Astrocyte (in vitro differentiated cells and primary cell): ENCODE data around the gene QTRT2. TPM values are rescaled to one million over a fixed set of nuclear protein-coding genes. Genes with fewer than 3 reads are reported as not detected.
A peak's percentile ranks its signal among the peaks of the same experiment; 100 is the strongest.

Experiments
- DNase-seq: peaks from one replicate; pipeline ENCODE4 v3.0.0-alpha.2; 2010; ENCODE audit warnings: low read depth
- FAIRE-seq: peaks from 2 replicates; lab custom pipeline; 2011; peaks lifted over from hg19 to GRCh38; lab: Jason Lieb, UNC
- H2AFZ ChIP-seq: 2 replicates; pipeline ENCODE4 v1.6.0; 2012; ENCODE audit warnings: low read depth, low read length, inconsistent platforms
- H3K27ac ChIP-seq: 2 replicates; pipeline ENCODE4 v1.5.1; 2011; ENCODE audit warnings: low read depth, low read length, inconsistent platforms
- H3K27me3 ChIP-seq: 2 replicates; pipeline ENCODE4 v1.6.0; 2011; ENCODE audit warnings: low read length, inconsistent platforms; ENCODE audit not compliant: insufficient read depth
- H3K36me3 ChIP-seq: 2 replicates; pipeline ENCODE4 v1.5.1; 2011; ENCODE audit warnings: low read length, inconsistent platforms; ENCODE audit not compliant: insufficient read depth
- H3K4me1 ChIP-seq: 2 replicates; pipeline ENCODE4 v1.5.1; 2011; ENCODE audit warnings: low read length, inconsistent platforms; ENCODE audit not compliant: insufficient read depth
- H3K4me2 ChIP-seq: 2 replicates; pipeline ENCODE4 v1.6.0; 2012; ENCODE audit warnings: low read length, inconsistent platforms
- H3K4me3 ChIP-seq: 2 replicates; pipeline ENCODE4 v1.5.1; 2011; ENCODE audit warnings: low read depth, mild to moderate bottlenecking, low read length, inconsistent platforms; ENCODE audit not compliant: insufficient read depth
- H3K79me2 ChIP-seq: 2 replicates; pipeline ENCODE4 v1.6.0; 2012; ENCODE audit warnings: mild to moderate bottlenecking, low read length, inconsistent platforms; ENCODE audit not compliant: insufficient read depth
- H3K9ac ChIP-seq: 2 replicates; pipeline ENCODE4 v1.6.0; 2012; ENCODE audit warnings: mild to moderate bottlenecking, low read length, inconsistent platforms
- H3K9me3 ChIP-seq: 2 replicates; pipeline ENCODE4 v1.5.1; 2012; ENCODE audit warnings: low read depth, mild to moderate bottlenecking, low read length, inconsistent platforms; ENCODE audit not compliant: insufficient read depth
- H4K20me1 ChIP-seq: 2 replicates; pipeline ENCODE4 v1.6.0; 2012; ENCODE audit warnings: low read length, inconsistent platforms; ENCODE audit not compliant: insufficient read depth
- H3K27ac Mint-ChIP-seq: one replicate; pipeline ENCODE4 v1.8.0; 2021; ENCODE audit warnings: mild to moderate bottlenecking, mixed read lengths; ENCODE audit not compliant: unreplicated experiment
- H3K27me3 Mint-ChIP-seq: one replicate; pipeline ENCODE4 v1.8.0; 2021; ENCODE audit warnings: low read depth, mixed read lengths; ENCODE audit not compliant: unreplicated experiment
- H3K36me3 Mint-ChIP-seq: one replicate; pipeline ENCODE4 v1.8.0; 2021; ENCODE audit warnings: low read depth, mixed read lengths; ENCODE audit not compliant: unreplicated experiment
- H3K4me1 Mint-ChIP-seq: one replicate; pipeline ENCODE4 v1.8.0; 2021; ENCODE audit warnings: low read depth, mixed read lengths; ENCODE audit not compliant: unreplicated experiment
- H3K4me3 Mint-ChIP-seq: one replicate; pipeline ENCODE4 v1.8.0; 2021; ENCODE audit warnings: mild to moderate bottlenecking, moderate library complexity, mixed read lengths; ENCODE audit not compliant: unreplicated experiment
- H3K9me3 Mint-ChIP-seq: one replicate; pipeline ENCODE4 v1.8.0; 2021; ENCODE audit warnings: mild to moderate bottlenecking, mixed read lengths; ENCODE audit not compliant: unreplicated experiment
- CTCF ChIP-seq: IDR thresholded peaks from 2 replicates; pipeline ENCODE4 v1.5.1; 2011; ENCODE audit warnings: low read depth, mild to moderate bottlenecking, inconsistent platforms, low read length, moderate library complexity; ENCODE audit not compliant: insufficient read depth
- EZH2 ChIP-seq: IDR thresholded peaks from 2 replicates; pipeline ENCODE4 v1.6.1; 2012; ENCODE audit warnings: mild to moderate bottlenecking, low read length, inconsistent platforms; ENCODE audit not compliant: insufficient read depth
- total RNA-seq: library from RNA; stranded (reverse); gene quantifications from 2 replicates; pipeline ENCODE4 v1.2.1, GENCODE V29; 2021

Gene QTRT2
- total RNA-seq, 1 donor from 2014 or later, result 22.7 TPM

DNA sequence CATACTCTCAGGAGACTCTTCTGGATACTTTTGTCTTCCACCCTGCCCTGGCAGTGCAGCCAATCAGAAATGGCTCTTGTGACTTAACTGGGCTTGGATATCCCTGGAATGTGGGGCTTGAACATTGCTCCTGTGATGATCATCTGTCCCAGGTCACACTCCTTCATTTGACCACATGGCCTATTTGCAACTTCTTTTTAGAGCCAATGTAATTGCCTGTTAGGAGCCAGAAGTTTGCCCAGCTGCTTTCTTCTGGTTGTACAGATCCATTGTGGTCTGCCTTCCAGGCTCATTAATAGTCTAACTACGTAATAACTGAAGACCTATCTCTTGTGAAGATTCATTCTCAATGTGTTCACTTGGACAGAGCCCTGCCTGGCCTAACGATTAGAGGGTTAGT is 29.8 kb downstream of the QTRT2 start:
- no peaks in the 10 kb centered on the region for H3K9me3 ChIP-seq
- H3K79me2 ChIP-seq, result no peaks in the 10 kb centered on the region
- FAIRE-seq (no peak), DNase-seq (no peak)
- H2AFZ ChIP-seq, result no peak overlapping the region
- no peak overlapping the region for H3K4me2 ChIP-seq
- peaks cover 3% of the 10 kb centered on the region for H4K20me1 ChIP-seq
- no peaks in the 10 kb centered on the region for H3K27me3 Mint-ChIP-seq
- no peak overlapping the region for H3K4me3 ChIP-seq
- H3K4me3 Mint-ChIP-seq, result no peak overlapping the region
- peaks cover 21% of the 10 kb centered on the region for H3K36me3 Mint-ChIP-seq
- no peaks in the 10 kb centered on the region for H3K27me3 ChIP-seq
- peaks cover 23% of the 10 kb centered on the region for H3K36me3 ChIP-seq
- H3K27ac Mint-ChIP-seq, result no peak overlapping the region
- no peaks in the 10 kb centered on the region for H3K4me1 Mint-ChIP-seq
- H3K4me1 ChIP-seq, result no peaks in the 10 kb centered on the region
- no peak overlapping the region for H3K27ac ChIP-seq
- H3K9ac ChIP-seq, result no peak overlapping the region
- TF ChIP-seq EZH2 (no peak), CTCF (no peak)
- no peaks in the 10 kb centered on the region for H3K9me3 Mint-ChIP-seq

DNA sequence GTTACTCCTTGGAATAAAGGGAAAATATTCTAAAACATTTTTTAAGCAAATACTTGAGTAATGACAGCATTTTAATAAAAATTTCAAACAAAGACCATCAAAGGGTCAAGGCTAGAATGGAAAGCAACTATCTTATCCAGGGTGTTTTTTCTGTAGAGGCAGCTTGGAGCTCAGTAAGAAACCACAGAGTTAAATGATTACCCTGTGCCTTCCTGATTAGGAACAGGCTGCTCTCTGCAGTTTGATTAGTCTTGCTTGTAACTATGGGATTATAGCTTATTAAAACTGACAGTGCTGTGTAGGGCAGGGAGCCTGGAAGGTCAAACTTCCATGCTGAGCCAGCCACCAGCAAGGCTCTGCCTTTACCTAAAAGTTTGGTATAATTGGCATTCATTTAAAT is 33.1 kb downstream of the QTRT2 start:
- peaks cover 18% of the 10 kb centered on the region for H3K36me3 ChIP-seq
- H3K4me1 ChIP-seq, result peaks cover 6% of the 10 kb centered on the region
- H3K4me3 ChIP-seq, result no peak overlapping the region
- Mint-ChIP-seq H3K4me3 (no peak overlapping the region), H3K27ac (no peak overlapping the region), H3K9me3 (no peaks in the 10 kb centered on the region), H3K4me1 (peaks cover 8% of the 10 kb centered on the region), H3K36me3 (peaks cover 20% of the 10 kb centered on the region), H3K27me3 (peaks cover 2% of the 10 kb centered on the region)
- H3K27ac ChIP-seq, result no peak overlapping the region
- H2AFZ ChIP-seq, result no peak overlapping the region
- no peak overlapping the region for H3K9ac ChIP-seq
- H3K9me3 ChIP-seq, result no peaks in the 10 kb centered on the region
- H4K20me1 ChIP-seq, result peaks cover 3% of the 10 kb centered on the region
- H3K4me2 ChIP-seq, result no peak overlapping the region
- DNase-seq (no peak), FAIRE-seq (no peak)
- no peaks in the 10 kb centered on the region for H3K79me2 ChIP-seq
- TF ChIP-seq EZH2, result no peak
- no peak for TF ChIP-seq CTCF
- no peaks in the 10 kb centered on the region for H3K27me3 ChIP-seq

GRCh38 chr3:114092151-114093015 is 35.8 kb downstream of the QTRT2 start:
- Mint-ChIP-seq H3K27me3 (peaks cover 2% of the 10 kb centered on the region), H3K27ac (no peak overlapping the region), H3K4me3 (no peak overlapping the region), H3K4me1 (peaks cover 15% of the 10 kb centered on the region), H3K36me3 (peaks cover 2% of the 10 kb centered on the region), H3K9me3 (no peaks in the 10 kb centered on the region)
- Histone ChIP-seq H3K27ac (no peak overlapping the region), H3K9me3 (no peaks in the 10 kb centered on the region), H3K9ac (no peak overlapping the region), H3K4me1 (peaks cover 6% of the 10 kb centered on the region), H2AFZ (no peak overlapping the region), H4K20me1 (no peaks in the 10 kb centered on the region), H3K27me3 (no peaks in the 10 kb centered on the region), H3K79me2 (no peaks in the 10 kb centered on the region), H3K4me2 (peak overlapping the region; percentile 36), H3K36me3 (no peaks in the 10 kb centered on the region), H3K4me3 (no peak overlapping the region)
- no peak for TF ChIP-seq EZH2
- no peak for TF ChIP-seq CTCF
- DNase-seq, result peak; percentile 60
- FAIRE-seq, result no peak
